ENCODE data around the gene MX2. TPM values are rescaled to one million over a fixed set of nuclear protein-coding genes. Genes with fewer than 3 reads are reported as not detected.

Gene MX2
- total and polyA plus RNA-seq, 2 of the 8 experiments (the other 6 are each of a cell fraction or from before 2014, with no cell fraction given), result 3.1 to 8.9 TPM

DNA sequence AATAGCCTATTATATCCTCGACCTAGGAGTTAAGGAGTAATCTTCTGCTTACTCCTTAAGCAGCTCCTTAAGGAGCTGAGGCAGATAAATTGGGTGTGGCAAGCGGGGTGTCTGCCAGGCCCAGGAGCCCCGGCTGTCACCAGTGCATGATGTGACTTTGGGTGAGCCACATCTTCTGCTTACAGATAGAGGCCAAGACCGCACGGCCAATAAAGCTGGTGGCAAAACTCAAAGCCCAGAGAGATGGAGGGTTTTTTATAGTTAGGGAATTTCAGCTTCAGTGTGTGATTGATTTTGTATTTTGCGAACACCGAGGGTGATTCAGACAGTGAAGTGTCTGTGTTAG lies 9.8 kb downstream of the MX2 start:
- Histone ChIP-seq H3K4ac (replicated peaks; ENCODE audit: insufficient read length, low read depth, low read length) (no peak overlapping the region), H3K4me2 (ENCODE audit: insufficient read depth in 1 of 2, low read depth in 2 of 2, low read length in 2 of 2) (no peak overlapping the region; a peak in 1 of 4 replicates), H3K4me3 (ENCODE audit: extremely low read depth in 1 of 4, insufficient read depth in 2 of 4, low read depth in 3 of 4, low read length in 4 of 4) (no peak overlapping the region), H3K9me3 (ENCODE audit: insufficient read depth in 2 of 2, low read depth in 1 of 2, low read length in 1 of 2) (no peaks in the 10 kb centered on the region), H4K20me1 (replicated peaks in 1 of 2; ENCODE audit: control insufficient read depth in 1 of 2, insufficient read depth in 2 of 2, low read length in 2 of 2) (no peaks in the 10 kb centered on the region), H3K27ac (ENCODE audit: low read depth, low read length) (no peak overlapping the region), H3K79me1 (ENCODE audit: low read depth, low read length) (no peaks in the 10 kb centered on the region; the same call in 1 of the 2 replicates), H2AFZ (ENCODE audit: low read length) (no peak overlapping the region), H4K8ac (ENCODE audit: extremely low read depth, insufficient read depth, low read length) (no peak overlapping the region), H3K79me2 (ENCODE audit: control insufficient read depth in 1 of 2, insufficient read depth in 2 of 2, low read length in 2 of 2) (no peaks in the 10 kb centered on the region), H3K4me1 (replicated peaks in 1 of 4; ENCODE audit: control insufficient read depth in 3 of 4, insufficient read depth in 4 of 4, low read length in 3 of 4) (peaks cover 0 to 15% (median 3%) of the 10 kb centered on the region in 4 experiments; a peak in 5 of 7 replicates), H2AK5ac (ENCODE audit: low read depth, low read length) (no peak overlapping the region), H3K36me3 (ENCODE audit: control insufficient read depth in 2 of 4, insufficient read depth in 4 of 4, low read length in 3 of 4) (no peaks in the 10 kb centered on the region), H2BK5ac (ENCODE audit: low read depth, low read length) (no peak overlapping the region), H3K23ac (ENCODE audit: insufficient read length) (no peak overlapping the region), H2BK15ac (ENCODE audit: low read length) (peak overlapping the region; percentile 61; the same call in 1 of the 2 replicates), H3K27me3 (replicated peaks in 1 of 4; ENCODE audit: control insufficient read depth in 3 of 4, extremely low read depth in 1 of 4, insufficient read depth in 3 of 4, low read length in 3 of 4) (peaks cover 0 to 1% (median 0%) of the 10 kb centered on the region in 4 experiments; a peak in 1 of 7 replicates), H3K23me2 (ENCODE audit: low read depth, low read length) (no peaks in the 10 kb centered on the region; the same call in 1 of the 2 replicates), H3K9ac (replicated peaks in 1 of 4; ENCODE audit: extremely low read depth in 1 of 4, low read depth in 3 of 4, low read length in 3 of 4) (no peak overlapping the region), H2BK20ac (ENCODE audit: low read length) (no peak overlapping the region), H2BK120ac (replicated peaks; ENCODE audit: low read depth, low read length) (no peak overlapping the region), H2BK12ac (ENCODE audit: low read depth, low read length) (no peak overlapping the region), H3K14ac (ENCODE audit: insufficient read length) (no peak overlapping the region), H3K18ac (ENCODE audit: extremely low read depth, low read length) (no peak overlapping the region), H4K5ac (ENCODE audit: insufficient read length, low read depth, low read length) (no peak overlapping the region), H4K91ac (replicated peaks; ENCODE audit: insufficient read length, low read length) (no peak overlapping the region), H3K56ac (replicated peaks; ENCODE audit: insufficient read length, low read depth, low read length) (no peak overlapping the region)
- WGBS, 2 experiments (ENCODE audit: extremely low coverage in 1 of 2, insufficient coverage in 1 of 2, insufficient read length in 1 of 2, insufficient replicate concordance in 2 of 2, low coverage in 1 of 2, low lambda C conversion rate in 2 of 2, missing lambda C conversion rate in 1 of 2), result 90% methylated on average over 7 of the region's 7 CpGs; no CpG with 5 or more reads in 1 of the 2 experiments
- no peak for FAIRE-seq
- POLR2A ChIA-PET (ENCODE audit: partially characterized antibody), result no interaction called here
- CTCF ChIA-PET (ENCODE audit: partially characterized antibody), result interaction anchor here (1.7 to 7.3 kb wide), 5 partner anchors 8 to 241 kb away, joined by 6 to 53 read pairs (median 13); partner anchors contain the start of gene MX2
- no peak for DNase-seq (ENCODE audit: low read depth in 1 of 2, low spot score in 2 of 2)
- TF ChIP-seq BRCA1 (IDR thresholded peaks at IDR 0.05; ENCODE audit: low read depth, low read length), result no peak
- TF ChIP-seq JUN (IDR thresholded peaks at IDR 0.05; ENCODE audit: low read depth, low read length), result no peak
- TF ChIP-seq MAFK (IDR thresholded peaks at IDR 0.05; ENCODE audit: low read depth, low read length), result no peak
- TF ChIP-seq RFX5 (IDR thresholded peaks at IDR 0.05; ENCODE audit: borderline replicate concordance, low read depth, low read length), result no peak
- no peak for TF ChIP-seq CBX8 (IDR thresholded peaks at IDR 0.05; ENCODE audit: borderline replicate concordance, low read depth, low read length)
- TF ChIP-seq TEAD4 (IDR thresholded peaks at IDR 0.05; ENCODE audit: low read depth, low read length), result no peak
- no peak for TF ChIP-seq JUND (IDR thresholded peaks at IDR 0.05; ENCODE audit: low read length)
- TF ChIP-seq RBBP5 (IDR thresholded peaks at IDR 0.05; ENCODE audit: borderline replicate concordance, low read depth, low read length), result no peak
- TF ChIP-seq, protein P1, sequence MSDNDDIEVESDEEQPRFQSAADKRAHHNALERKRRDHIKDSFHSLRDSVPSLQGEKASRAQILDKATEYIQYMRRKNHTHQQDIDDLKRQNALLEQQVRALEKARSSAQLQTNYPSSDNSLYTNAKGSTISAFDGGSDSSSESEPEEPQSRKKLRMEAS (IDR thresholded peaks at IDR 0.05), result no peak
- no peak for TF ChIP-seq BACH1 (IDR thresholded peaks at IDR 0.05; ENCODE audit: low read length)
- TF ChIP-seq EZH2 (IDR thresholded peaks at IDR 0.05; ENCODE audit: low read depth, low read length, severe bottlenecking), result no peak
- TF ChIP-seq EGR1 (IDR thresholded peaks at IDR 0.05; ENCODE audit: borderline replicate concordance, low read depth, low read length), result no peak
